ENCODE data around the gene GSTA5.
"Not testable (repeated sequence)": the region's sequence is repeated elsewhere in the genome, so short reads cannot be mapped to it uniquely, and the experiment has no call there.

The GSTA5 gene

DNA sequence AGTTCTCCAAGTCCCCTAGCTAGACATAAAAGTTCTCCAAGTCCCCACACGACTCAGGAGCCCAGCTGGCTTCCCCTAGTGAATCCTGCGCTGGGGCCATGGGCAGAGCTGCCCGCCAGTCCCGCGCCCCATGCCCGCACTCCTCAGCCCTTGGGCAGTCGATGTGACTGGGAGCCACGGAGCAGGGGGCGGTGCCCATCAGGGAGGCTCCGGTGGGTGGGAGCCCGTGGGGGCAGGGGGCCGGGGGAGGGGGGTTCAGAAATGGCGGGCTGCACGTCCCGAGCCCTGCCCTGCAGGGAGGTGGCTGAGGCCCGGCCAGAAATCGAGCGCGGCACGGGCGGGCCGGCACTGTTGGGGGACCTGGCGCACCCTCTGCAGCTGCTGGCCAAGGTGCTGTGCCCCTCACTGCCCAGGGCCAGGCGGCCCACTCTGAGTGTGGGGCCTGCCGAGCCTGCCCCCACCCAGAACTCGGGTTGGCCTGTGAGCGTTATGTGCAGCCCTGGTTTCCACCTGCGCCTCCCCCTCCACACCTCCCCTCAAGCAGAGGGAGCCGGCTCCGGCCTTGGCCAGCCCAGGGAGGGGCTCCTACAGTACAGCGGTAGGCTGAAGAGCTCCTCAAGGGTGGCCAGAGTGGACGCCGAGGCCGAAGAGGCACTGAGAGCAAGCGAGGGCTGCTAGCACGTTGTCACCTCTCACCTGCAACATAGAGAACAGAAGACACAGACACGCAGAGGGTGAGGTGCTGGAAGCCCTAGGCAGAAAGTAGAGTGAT, 11.4 kb downstream of the GSTA5 start:
- H3K27me3 ChIP-seq (ENCODE audit: insufficient read depth, low read length): no peaks in the 10 kb centered on the region
- no peak overlapping the region for H3K27ac ChIP-seq (ENCODE audit: low read depth, low read length, poor library complexity, severe bottlenecking)
- no peaks in the 10 kb centered on the region for H3K4me1 ChIP-seq (ENCODE audit: insufficient read depth, low read length, severe bottlenecking)
- no peaks in the 10 kb centered on the region for H3K36me3 ChIP-seq (ENCODE audit: insufficient read depth, low read length)
- H2AFZ ChIP-seq (ENCODE audit: low read length): no peak overlapping the region
- no peak overlapping the region for H3K4me2 ChIP-seq (ENCODE audit: low read length)
- H3K9ac ChIP-seq (ENCODE audit: low read length): no peak overlapping the region
- no peaks in the 10 kb centered on the region for H3K9me2 ChIP-seq (ENCODE audit: low read depth, low read length)
- H4K20me1 ChIP-seq (ENCODE audit: insufficient read depth, low read length): no peaks in the 10 kb centered on the region
- H3K9me3 ChIP-seq (ENCODE audit: low read length): no peaks in the 10 kb centered on the region
- no peaks in the 10 kb centered on the region for H3K79me2 ChIP-seq (ENCODE audit: insufficient read depth, low read length)
- no peaks in the 10 kb centered on the region for H3F3A ChIP-seq (ENCODE audit: insufficient read depth, low read length)
- TF ChIP-seq, protein P1, sequence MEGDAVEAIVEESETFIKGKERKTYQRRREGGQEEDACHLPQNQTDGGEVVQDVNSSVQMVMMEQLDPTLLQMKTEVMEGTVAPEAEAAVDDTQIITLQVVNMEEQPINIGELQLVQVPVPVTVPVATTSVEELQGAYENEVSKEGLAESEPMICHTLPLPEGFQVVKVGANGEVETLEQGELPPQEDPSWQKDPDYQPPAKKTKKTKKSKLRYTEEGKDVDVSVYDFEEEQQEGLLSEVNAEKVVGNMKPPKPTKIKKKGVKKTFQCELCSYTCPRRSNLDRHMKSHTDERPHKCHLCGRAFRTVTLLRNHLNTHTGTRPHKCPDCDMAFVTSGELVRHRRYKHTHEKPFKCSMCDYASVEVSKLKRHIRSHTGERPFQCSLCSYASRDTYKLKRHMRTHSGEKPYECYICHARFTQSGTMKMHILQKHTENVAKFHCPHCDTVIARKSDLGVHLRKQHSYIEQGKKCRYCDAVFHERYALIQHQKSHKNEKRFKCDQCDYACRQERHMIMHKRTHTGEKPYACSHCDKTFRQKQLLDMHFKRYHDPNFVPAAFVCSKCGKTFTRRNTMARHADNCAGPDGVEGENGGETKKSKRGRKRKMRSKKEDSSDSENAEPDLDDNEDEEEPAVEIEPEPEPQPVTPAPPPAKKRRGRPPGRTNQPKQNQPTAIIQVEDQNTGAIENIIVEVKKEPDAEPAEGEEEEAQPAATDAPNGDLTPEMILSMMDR (IDR thresholded peaks at IDR 0.05; ENCODE audit: low read length): no peak
- TF ChIP-seq EZH2 (IDR thresholded peaks at IDR 0.05; ENCODE audit: borderline replicate concordance, low read length): no peak
- H3K4me3 ChIP-seq (ENCODE audit: low read depth, low read length, poor library complexity, severe bottlenecking): no peak overlapping the region

DNA sequence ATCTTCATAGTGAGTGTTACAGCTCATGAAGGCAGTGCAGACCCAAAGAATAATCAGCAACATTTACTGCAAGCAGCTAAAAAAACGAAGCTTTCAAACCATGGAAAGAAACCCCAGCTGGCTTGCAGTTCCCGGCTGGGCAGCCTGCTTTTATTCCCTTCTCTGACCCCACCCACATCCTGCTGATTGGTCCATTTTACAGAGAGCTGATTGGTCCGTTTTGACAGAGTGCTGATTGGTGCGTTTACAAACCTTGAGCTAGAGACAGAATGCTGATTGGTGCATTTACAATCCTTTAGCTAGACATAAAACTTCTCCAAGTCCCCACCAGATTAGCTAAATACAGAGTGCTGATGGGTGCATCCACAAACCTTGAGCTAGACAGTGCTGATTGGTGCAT, 12.0 kb downstream of the GSTA5 start:
- not testable (repeated sequence) for H3K4me2 ChIP-seq (ENCODE audit: low read length)

DNA sequence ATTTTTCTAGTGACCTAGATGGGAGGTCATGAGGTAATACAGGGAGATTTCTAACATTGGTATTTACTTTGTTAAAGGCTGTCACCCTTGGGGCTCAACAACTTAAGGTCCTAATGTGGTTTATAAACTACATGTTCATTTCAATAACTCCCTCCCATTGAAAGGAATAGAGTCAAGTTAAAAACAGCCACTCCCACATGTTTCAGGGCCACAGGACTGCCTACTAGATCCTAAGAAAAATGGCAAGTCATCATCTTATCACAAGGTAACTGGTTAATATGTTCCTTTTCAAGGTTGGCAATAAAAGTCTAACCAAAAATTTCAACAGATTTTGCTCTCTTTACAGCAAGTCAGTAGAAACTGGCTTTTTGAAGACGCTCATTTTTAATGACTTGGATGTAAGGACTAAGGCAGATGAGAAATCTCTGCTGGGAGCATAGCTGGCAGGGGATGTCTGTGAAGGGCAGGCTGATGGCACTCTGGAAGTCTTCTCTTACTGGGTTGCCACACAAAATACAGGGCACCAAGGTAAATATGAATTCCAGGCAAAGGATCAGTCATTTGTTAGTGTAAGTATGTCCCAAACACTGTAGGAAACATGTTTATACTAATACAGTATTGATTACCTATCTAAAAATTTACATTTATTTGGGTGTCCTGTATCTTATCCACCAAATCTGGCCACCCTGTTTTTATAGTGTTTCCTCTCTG, 13.4 kb downstream of the GSTA5 start:
- H3K4me1 ChIP-seq (ENCODE audit: insufficient read depth, low read length, severe bottlenecking); H3K4me2 ChIP-seq (ENCODE audit: low read length); H2AFZ ChIP-seq (ENCODE audit: low read length): not testable (repeated sequence)

More for the DNA sequence above, 12.0 kb downstream of the GSTA5 start:
- H3K27ac ChIP-seq (ENCODE audit: low read depth, low read length, poor library complexity, severe bottlenecking); H3K27me3 ChIP-seq (ENCODE audit: insufficient read depth, low read length); H3K4me1 ChIP-seq (ENCODE audit: insufficient read depth, low read length, severe bottlenecking); H3F3A ChIP-seq (ENCODE audit: insufficient read depth, low read length); H3K4me3 ChIP-seq (ENCODE audit: low read depth, low read length, poor library complexity, severe bottlenecking); H3K9me3 ChIP-seq (ENCODE audit: low read length); H3K9me2 ChIP-seq (ENCODE audit: low read depth, low read length); H2AFZ ChIP-seq (ENCODE audit: low read length); H3K36me3 ChIP-seq (ENCODE audit: insufficient read depth, low read length); H4K20me1 ChIP-seq (ENCODE audit: insufficient read depth, low read length); H3K79me2 ChIP-seq (ENCODE audit: insufficient read depth, low read length); H3K9ac ChIP-seq (ENCODE audit: low read length): not testable (repeated sequence)

DNA sequence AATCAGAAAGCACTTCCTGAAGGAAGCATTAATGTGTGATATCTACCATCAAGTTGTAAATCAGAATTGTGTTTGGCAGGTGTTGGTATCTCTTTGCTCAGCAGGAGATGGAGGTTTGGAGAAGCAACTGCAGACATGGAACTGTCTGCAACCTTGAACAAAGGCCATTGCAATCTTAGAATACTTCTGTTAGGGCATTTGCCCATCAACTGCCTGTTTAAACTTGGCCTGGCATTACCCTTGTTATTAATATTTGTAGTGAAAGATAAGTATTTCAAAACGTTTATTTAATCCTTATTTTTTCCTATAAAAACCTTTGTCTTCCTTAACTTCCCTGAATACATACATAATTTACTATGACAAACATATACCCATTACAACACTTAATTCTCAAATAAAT, 14.1 kb downstream of the GSTA5 start:
- Histone ChIP-seq H3K9me3 (ENCODE audit: low read length) (no peaks in the 10 kb centered on the region), H2AFZ (ENCODE audit: low read length) (no peak overlapping the region), H3K27me3 (ENCODE audit: insufficient read depth, low read length) (no peaks in the 10 kb centered on the region), H3K4me3 (ENCODE audit: low read depth, low read length, poor library complexity, severe bottlenecking) (no peak overlapping the region), H4K20me1 (ENCODE audit: insufficient read depth, low read length) (no peaks in the 10 kb centered on the region), H3K79me2 (ENCODE audit: insufficient read depth, low read length) (no peaks in the 10 kb centered on the region), H3K9me2 (ENCODE audit: low read depth, low read length) (no peaks in the 10 kb centered on the region), H3K36me3 (ENCODE audit: insufficient read depth, low read length) (no peaks in the 10 kb centered on the region), H3F3A (ENCODE audit: insufficient read depth, low read length) (no peaks in the 10 kb centered on the region), H3K27ac (ENCODE audit: low read depth, low read length, poor library complexity, severe bottlenecking) (no peak overlapping the region), H3K9ac (ENCODE audit: low read length) (no peak overlapping the region), H3K4me2 (ENCODE audit: low read length) (no peak overlapping the region), H3K4me1 (ENCODE audit: insufficient read depth, low read length, severe bottlenecking) (no peaks in the 10 kb centered on the region)
- TF ChIP-seq, protein P1 (IDR thresholded peaks at IDR 0.05; ENCODE audit: low read length): no peak
- no peak for TF ChIP-seq EZH2 (IDR thresholded peaks at IDR 0.05; ENCODE audit: borderline replicate concordance, low read length)

More for the DNA sequence above, 13.4 kb downstream of the GSTA5 start:
- not testable (repeated sequence) for H3K27ac ChIP-seq (ENCODE audit: low read depth, low read length, poor library complexity, severe bottlenecking); H4K20me1 ChIP-seq (ENCODE audit: insufficient read depth, low read length); H3K4me3 ChIP-seq (ENCODE audit: low read depth, low read length, poor library complexity, severe bottlenecking); H3K9me2 ChIP-seq (ENCODE audit: low read depth, low read length); H3K9me3 ChIP-seq (ENCODE audit: low read length); H3K9ac ChIP-seq (ENCODE audit: low read length); H3F3A ChIP-seq (ENCODE audit: insufficient read depth, low read length); H3K27me3 ChIP-seq (ENCODE audit: insufficient read depth, low read length); H3K79me2 ChIP-seq (ENCODE audit: insufficient read depth, low read length); H3K36me3 ChIP-seq (ENCODE audit: insufficient read depth, low read length)

DNA sequence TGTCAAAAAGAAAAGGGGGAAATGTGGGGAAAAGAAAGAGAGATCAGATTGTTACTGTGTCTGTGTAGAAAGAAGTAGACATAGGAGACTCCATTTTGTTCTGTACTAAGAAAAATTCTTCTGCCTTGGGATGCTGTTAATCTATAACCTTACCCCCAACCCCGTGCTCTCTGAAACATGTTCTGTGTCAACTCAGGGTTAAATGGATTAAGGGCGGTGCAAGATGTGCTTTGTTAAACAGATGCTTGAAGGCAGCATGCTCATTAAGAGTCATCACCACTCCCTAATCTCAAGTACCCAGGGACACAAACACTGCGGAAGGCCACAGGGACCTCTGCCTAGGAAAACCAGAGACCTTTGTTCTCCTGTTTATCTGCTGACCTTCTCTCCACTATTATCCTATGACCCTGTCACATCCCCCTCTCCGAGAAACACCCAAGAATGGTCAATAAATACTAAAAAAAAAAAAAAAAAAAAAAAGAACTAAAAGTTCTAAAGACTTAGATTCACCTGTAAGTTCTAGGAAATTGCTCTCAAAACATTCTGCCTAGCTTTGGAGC, 14.6 kb downstream of the GSTA5 start:
- not testable (repeated sequence) for H4K20me1 ChIP-seq (ENCODE audit: insufficient read depth, low read length); H3K4me3 ChIP-seq (ENCODE audit: low read depth, low read length, poor library complexity, severe bottlenecking); H2AFZ ChIP-seq (ENCODE audit: low read length); H3K27ac ChIP-seq (ENCODE audit: low read depth, low read length, poor library complexity, severe bottlenecking); H3K9me3 ChIP-seq (ENCODE audit: low read length); H3K4me2 ChIP-seq (ENCODE audit: low read length); H3K27me3 ChIP-seq (ENCODE audit: insufficient read depth, low read length); H3K4me1 ChIP-seq (ENCODE audit: insufficient read depth, low read length, severe bottlenecking); H3K79me2 ChIP-seq (ENCODE audit: insufficient read depth, low read length); H3K9ac ChIP-seq (ENCODE audit: low read length); H3K36me3 ChIP-seq (ENCODE audit: insufficient read depth, low read length); H3K9me2 ChIP-seq (ENCODE audit: low read depth, low read length); H3F3A ChIP-seq (ENCODE audit: insufficient read depth, low read length)

Measured in OCI-LY1 (cell line).